ENCODE results near the gene GLRX5.

DNA sequence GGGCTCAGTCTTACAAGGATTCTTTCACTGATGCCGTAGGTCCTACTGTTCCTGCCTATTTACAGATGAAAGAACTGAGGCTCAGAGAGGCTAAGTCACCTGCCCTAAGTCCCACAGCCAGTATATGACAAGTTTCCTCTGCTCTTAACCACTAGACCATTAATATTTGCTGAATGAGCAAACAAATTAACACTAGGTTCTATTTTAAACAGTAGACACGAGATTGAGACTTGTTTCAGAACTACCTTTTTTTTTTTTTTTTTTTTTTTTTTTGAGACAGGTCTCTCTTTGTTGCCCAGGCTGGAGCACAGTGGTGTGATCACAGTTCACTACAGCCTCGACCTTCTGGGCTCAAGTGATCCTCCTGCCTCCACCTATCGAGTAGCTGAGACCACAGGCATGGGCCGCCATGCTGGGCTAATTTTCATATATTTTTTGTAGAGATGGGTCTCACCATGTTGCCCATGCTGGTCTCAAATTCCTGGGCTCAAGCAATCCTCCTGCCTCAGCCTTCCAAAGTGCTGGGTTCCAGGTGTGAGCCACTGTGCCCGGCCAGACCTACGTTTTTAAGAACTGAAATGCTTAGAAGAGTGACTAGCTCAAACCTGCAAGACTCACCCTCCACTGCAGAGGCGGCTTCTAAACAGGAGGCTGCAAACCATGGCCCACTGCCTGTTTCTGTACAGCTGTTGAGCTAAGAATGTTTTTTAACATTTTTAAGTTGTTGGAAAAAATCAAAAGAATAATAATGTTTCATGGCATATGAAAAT, 31.3 kb upstream of the GLRX5 start:
- TF ChIP-seq, protein P1, sequence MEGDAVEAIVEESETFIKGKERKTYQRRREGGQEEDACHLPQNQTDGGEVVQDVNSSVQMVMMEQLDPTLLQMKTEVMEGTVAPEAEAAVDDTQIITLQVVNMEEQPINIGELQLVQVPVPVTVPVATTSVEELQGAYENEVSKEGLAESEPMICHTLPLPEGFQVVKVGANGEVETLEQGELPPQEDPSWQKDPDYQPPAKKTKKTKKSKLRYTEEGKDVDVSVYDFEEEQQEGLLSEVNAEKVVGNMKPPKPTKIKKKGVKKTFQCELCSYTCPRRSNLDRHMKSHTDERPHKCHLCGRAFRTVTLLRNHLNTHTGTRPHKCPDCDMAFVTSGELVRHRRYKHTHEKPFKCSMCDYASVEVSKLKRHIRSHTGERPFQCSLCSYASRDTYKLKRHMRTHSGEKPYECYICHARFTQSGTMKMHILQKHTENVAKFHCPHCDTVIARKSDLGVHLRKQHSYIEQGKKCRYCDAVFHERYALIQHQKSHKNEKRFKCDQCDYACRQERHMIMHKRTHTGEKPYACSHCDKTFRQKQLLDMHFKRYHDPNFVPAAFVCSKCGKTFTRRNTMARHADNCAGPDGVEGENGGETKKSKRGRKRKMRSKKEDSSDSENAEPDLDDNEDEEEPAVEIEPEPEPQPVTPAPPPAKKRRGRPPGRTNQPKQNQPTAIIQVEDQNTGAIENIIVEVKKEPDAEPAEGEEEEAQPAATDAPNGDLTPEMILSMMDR (IDR thresholded peaks at IDR 0.05) = no peak
- no peak for TF ChIP-seq POLR2A (IDR thresholded peaks at IDR 0.05)
- TF ChIP-seq EP300 (IDR thresholded peaks at IDR 0.05) = no peak
